ENCODE results near the gene PIK3C2B.

DNA sequence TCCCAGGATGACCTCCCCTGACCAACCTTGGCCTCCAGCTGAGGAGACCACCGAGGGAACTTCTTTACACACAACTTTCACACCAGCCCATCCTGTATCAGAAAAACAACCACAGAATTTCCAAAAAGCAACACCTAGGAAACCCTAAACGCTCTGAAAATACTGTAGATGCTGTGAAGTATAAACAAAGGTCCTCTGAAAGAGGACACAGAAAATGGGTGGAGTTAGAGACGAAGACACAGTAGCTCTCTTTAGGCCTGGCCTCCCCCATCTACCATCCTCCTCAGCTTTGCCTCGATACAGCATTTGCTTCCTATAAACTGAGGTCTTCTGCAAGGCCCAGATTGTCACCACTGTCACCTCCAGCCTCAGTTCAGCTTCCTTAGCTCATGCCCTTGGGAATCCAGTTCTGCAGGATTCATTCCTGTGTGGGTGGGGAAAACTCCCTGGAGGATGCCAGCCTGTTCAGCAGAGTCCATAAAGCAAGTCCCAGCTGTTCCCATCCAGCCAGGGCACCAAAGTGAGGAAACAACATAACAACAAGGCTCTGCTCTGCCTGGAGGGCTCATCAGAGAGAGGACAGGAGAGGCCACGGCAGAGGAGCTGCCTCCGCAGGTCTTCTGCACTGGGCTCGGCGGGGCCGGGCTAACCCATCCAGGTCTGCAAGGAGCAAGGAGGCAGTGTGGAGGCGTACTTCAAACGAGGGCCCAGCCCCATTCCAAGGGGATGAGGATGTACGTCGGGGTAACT is 15.0 kb downstream of the PIK3C2B start:
- TF ChIP-seq, protein P1, sequence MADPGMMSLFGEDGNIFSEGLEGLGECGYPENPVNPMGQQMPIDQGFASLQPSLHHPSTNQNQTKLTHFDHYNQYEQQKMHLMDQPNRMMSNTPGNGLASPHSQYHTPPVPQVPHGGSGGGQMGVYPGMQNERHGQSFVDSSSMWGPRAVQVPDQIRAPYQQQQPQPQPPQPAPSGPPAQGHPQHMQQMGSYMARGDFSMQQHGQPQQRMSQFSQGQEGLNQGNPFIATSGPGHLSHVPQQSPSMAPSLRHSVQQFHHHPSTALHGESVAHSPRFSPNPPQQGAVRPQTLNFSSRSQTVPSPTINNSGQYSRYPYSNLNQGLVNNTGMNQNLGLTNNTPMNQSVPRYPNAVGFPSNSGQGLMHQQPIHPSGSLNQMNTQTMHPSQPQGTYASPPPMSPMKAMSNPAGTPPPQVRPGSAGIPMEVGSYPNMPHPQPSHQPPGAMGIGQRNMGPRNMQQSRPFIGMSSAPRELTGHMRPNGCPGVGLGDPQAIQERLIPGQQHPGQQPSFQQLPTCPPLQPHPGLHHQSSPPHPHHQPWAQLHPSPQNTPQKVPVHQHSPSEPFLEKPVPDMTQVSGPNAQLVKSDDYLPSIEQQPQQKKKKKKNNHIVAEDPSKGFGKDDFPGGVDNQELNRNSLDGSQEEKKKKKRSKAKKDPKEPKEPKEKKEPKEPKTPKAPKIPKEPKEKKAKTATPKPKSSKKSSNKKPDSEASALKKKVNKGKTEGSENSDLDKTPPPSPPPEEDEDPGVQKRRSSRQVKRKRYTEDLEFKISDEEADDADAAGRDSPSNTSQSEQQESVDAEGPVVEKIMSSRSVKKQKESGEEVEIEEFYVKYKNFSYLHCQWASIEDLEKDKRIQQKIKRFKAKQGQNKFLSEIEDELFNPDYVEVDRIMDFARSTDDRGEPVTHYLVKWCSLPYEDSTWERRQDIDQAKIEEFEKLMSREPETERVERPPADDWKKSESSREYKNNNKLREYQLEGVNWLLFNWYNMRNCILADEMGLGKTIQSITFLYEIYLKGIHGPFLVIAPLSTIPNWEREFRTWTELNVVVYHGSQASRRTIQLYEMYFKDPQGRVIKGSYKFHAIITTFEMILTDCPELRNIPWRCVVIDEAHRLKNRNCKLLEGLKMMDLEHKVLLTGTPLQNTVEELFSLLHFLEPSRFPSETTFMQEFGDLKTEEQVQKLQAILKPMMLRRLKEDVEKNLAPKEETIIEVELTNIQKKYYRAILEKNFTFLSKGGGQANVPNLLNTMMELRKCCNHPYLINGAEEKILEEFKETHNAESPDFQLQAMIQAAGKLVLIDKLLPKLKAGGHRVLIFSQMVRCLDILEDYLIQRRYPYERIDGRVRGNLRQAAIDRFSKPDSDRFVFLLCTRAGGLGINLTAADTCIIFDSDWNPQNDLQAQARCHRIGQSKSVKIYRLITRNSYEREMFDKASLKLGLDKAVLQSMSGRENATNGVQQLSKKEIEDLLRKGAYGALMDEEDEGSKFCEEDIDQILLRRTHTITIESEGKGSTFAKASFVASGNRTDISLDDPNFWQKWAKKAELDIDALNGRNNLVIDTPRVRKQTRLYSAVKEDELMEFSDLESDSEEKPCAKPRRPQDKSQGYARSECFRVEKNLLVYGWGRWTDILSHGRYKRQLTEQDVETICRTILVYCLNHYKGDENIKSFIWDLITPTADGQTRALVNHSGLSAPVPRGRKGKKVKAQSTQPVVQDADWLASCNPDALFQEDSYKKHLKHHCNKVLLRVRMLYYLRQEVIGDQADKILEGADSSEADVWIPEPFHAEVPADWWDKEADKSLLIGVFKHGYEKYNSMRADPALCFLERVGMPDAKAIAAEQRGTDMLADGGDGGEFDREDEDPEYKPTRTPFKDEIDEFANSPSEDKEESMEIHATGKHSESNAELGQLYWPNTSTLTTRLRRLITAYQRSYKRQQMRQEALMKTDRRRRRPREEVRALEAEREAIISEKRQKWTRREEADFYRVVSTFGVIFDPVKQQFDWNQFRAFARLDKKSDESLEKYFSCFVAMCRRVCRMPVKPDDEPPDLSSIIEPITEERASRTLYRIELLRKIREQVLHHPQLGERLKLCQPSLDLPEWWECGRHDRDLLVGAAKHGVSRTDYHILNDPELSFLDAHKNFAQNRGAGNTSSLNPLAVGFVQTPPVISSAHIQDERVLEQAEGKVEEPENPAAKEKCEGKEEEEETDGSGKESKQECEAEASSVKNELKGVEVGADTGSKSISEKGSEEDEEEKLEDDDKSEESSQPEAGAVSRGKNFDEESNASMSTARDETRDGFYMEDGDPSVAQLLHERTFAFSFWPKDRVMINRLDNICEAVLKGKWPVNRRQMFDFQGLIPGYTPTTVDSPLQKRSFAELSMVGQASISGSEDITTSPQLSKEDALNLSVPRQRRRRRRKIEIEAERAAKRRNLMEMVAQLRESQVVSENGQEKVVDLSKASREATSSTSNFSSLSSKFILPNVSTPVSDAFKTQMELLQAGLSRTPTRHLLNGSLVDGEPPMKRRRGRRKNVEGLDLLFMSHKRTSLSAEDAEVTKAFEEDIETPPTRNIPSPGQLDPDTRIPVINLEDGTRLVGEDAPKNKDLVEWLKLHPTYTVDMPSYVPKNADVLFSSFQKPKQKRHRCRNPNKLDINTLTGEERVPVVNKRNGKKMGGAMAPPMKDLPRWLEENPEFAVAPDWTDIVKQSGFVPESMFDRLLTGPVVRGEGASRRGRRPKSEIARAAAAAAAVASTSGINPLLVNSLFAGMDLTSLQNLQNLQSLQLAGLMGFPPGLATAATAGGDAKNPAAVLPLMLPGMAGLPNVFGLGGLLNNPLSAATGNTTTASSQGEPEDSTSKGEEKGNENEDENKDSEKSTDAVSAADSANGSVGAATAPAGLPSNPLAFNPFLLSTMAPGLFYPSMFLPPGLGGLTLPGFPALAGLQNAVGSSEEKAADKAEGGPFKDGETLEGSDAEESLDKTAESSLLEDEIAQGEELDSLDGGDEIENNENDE (IDR thresholded peaks at IDR 0.05; ENCODE audit: insufficient replicate concordance, low read length) = no peak
- TF ChIP-seq SP2 (IDR thresholded peaks at IDR 0.05; ENCODE audit: low read length) (no peak), EP300 (IDR thresholded peaks at IDR 0.05; ENCODE audit: borderline replicate concordance in 1 of 2, low read depth in 2 of 2, low read length in 2 of 2) (no peak)
